K562 (cell line): ENCODE data around the gene RPLP2. TPM values are rescaled to one million over a fixed set of nuclear protein-coding genes. Genes with fewer than 3 reads are reported as not detected.

ENCODE experiments used
- ATAC-seq: fragments of 200-7000 bp; cut with Tn5 transposase; 3 replicates; pipeline ENCODE4 v1.9.1; 2020; ENCODE audit warnings: moderate library complexity
- BruUV-seq: library from RNA; stranded (reverse); fragments of 400-500 nt; replicated peaks from 2 replicates; lab custom pipeline; 2021; lab: Mats Ljungman, UMichigan
- CTCF ChIA-PET: fragments of 300-600 bp; formaldehyde crosslinking; extraction: SDS; loops from one replicate; lab custom pipeline; 2021; ENCODE audit warnings: low intra/inter-chr PET ratio; lab: Yijun Ruan, JAX
- POLR2A ChIA-PET: fragments of 300-600, 350-650 bp; sonication (Branson Sonifier 250); formaldehyde crosslinking; extraction: SDS; loops from one replicate; lab custom pipeline; 2021; ENCODE audit warnings: antibody characterized with exemption, inconsistent platforms; lab: Yijun Ruan, JAX
- DNase-seq, 4 experiments: peaks; one replicate each; pipeline versions ENCODE4 v3.0.0 to v3.0.0-alpha.2; 2011 to 2018; ENCODE audit warnings: low spot score in 3 of 4, mixed read lengths in 3 of 4; ENCODE audit errors: extremely low read depth in 1 of 4
- FAIRE-seq: peaks from 2 replicates; lab custom pipeline; 2011; peaks lifted over from hg19 to GRCh38; lab: Jason Lieb, UNC
- H2AFZ ChIP-seq: 2 replicates; pipeline ENCODE4 v1.6.0; 2011; ENCODE audit warnings: low read depth, low read length, control low read depth, inconsistent platforms
- H3K27ac ChIP-seq: fragments of 200-600 bp; 3 replicates; pipeline ENCODE4 v1.8.0; 2011; ENCODE audit warnings: low read depth, mild to moderate bottlenecking, control low read depth, inconsistent platforms, low read length, moderate library complexity, mixed read lengths; ENCODE audit errors: extremely low read depth
- H3K27me3 ChIP-seq, 2 experiments: fragments of 300-600 bp in 1 of 2; 2 replicates in 1 of 2; 3 replicates in 1 of 2; pipeline versions ENCODE4 v1.6.0 to v1.8.0; 2011; ENCODE audit warnings: inconsistent platforms in 2 of 2, low read length in 2 of 2, mild to moderate bottlenecking in 1 of 2, mixed read lengths in 1 of 2, moderate library complexity in 1 of 2; ENCODE audit not compliant: control insufficient read depth in 2 of 2, insufficient read depth in 2 of 2
- H3K36me3 ChIP-seq: fragments of 300-600 bp; 3 replicates; pipeline ENCODE4 v1.8.0; 2011; ENCODE audit warnings: mild to moderate bottlenecking, low read length, inconsistent platforms; ENCODE audit not compliant: control insufficient read depth, insufficient read depth
- H3K4me1 ChIP-seq, 2 experiments: fragments of 200-600 bp in 1 of 2; replicated peaks in 1 of 2; 2 replicates in 1 of 2; 3 replicates in 1 of 2; pipeline versions ENCODE4 v1.5.1 to v1.8.0; 2011; ENCODE audit warnings: inconsistent platforms in 2 of 2, low read length in 2 of 2, mild to moderate bottlenecking in 1 of 2, mixed read lengths in 1 of 2, moderate library complexity in 1 of 2; ENCODE audit not compliant: control insufficient read depth in 2 of 2, insufficient read depth in 2 of 2
- H3K4me2 ChIP-seq: 2 replicates; pipeline ENCODE4 v1.6.1; 2011; ENCODE audit warnings: low read length, control low read depth, inconsistent platforms, mixed read lengths; ENCODE audit not compliant: insufficient read depth
- H3K4me3 ChIP-seq: fragments of 200-600 bp; sonication (generic), shearing (Covaris generic); 2 replicates; pipeline ENCODE4 v1.5.1; 2016; ENCODE audit warnings: control low read depth, inconsistent platforms
- H3K79me2 ChIP-seq: fragments of 200-600 bp; 3 replicates; pipeline ENCODE4 v1.8.0; 2011; ENCODE audit warnings: low read length, inconsistent platforms; ENCODE audit not compliant: control insufficient read depth, insufficient read depth
- H3K9ac ChIP-seq, 2 experiments: 2 replicates each; pipeline versions ENCODE4 v1.6.0 to v1.6.1; 2011; ENCODE audit warnings: low read depth in 2 of 2, low read length in 2 of 2, control low read depth in 1 of 2, inconsistent platforms in 1 of 2, mild to moderate bottlenecking in 1 of 2, mixed read lengths in 1 of 2; ENCODE audit not compliant: insufficient read depth in 1 of 2
- H3K9me1 ChIP-seq: one replicate; pipeline ENCODE4 v1.6.0; 2011; ENCODE audit warnings: inconsistent platforms, mild to moderate bottlenecking, low read length, moderate library complexity; ENCODE audit not compliant: control insufficient read depth, insufficient read depth
- H3K9me3 ChIP-seq: replicated peaks from 2 replicates; pipeline ENCODE4 v1.5.1; 2011; ENCODE audit warnings: low read depth, low read length, inconsistent platforms; ENCODE audit not compliant: control insufficient read depth, insufficient read depth
- H4K20me1 ChIP-seq: replicated peaks from 2 replicates; pipeline ENCODE4 v1.6.1; 2011; ENCODE audit warnings: low read length, inconsistent platforms, mixed read lengths; ENCODE audit not compliant: control insufficient read depth, insufficient read depth
- CHD2 ChIP-seq: IDR thresholded peaks from 2 replicates; pipeline ENCODE4 v1.6.1; 2011; ENCODE audit warnings: low read depth, low read length
- DPF2 ChIP-seq: fragments of 450-650 bp; IDR thresholded peaks from 2 replicates; pipeline ENCODE4 v1.6.1; 2016
- HDGF ChIP-seq: fragments of 450-650 bp; IDR thresholded peaks from 2 replicates; pipeline ENCODE4 v1.6.1; 2016
- HMG20A ChIP-seq: fragments of 450-650 bp; formaldehyde crosslinking; conservative IDR thresholded peaks from 2 replicates; pipeline ENCODE4 v1.4.0; 2020; ENCODE audit warnings: mild to moderate bottlenecking, mixed read lengths
- KLF16 ChIP-seq: IDR thresholded peaks from 2 replicates; pipeline ENCODE4 v1.6.1; 2016; ENCODE audit warnings: antibody characterized with exemption
- POLR2G ChIP-seq: fragments of 200-400 bp; formaldehyde crosslinking; IDR thresholded peaks from 2 replicates; pipeline ENCODE4 v1.6.1; 2017; ENCODE audit warnings: low read depth, mild to moderate bottlenecking, antibody characterized with exemption, low read length, moderate library complexity
- PRDM10 ChIP-seq: fragments of 450-650 bp; IDR thresholded peaks from 2 replicates; pipeline ENCODE4 v1.6.1; 2018; ENCODE audit not compliant: partially characterized antibody
- ZFP36 ChIP-seq: fragments of 150-350 bp; IDR thresholded peaks from 2 replicates; pipeline ENCODE4 v1.6.1; 2018; ENCODE audit warnings: low read length, low read depth; ENCODE audit not compliant: partially characterized antibody
- ZNF121 ChIP-seq: sonication (generic); formaldehyde crosslinking; conservative IDR thresholded peaks from 2 replicates; pipeline ENCODE4 v1.8.0; 2022; ENCODE audit warnings: missing genetic modification reagents
- ZNF217 ChIP-seq: sonication (generic); formaldehyde crosslinking; IDR thresholded peaks from 2 replicates; pipeline ENCODE4 v1.8.0; 2022; ENCODE audit warnings: mild to moderate bottlenecking, missing genetic modification reagents
- WGBS: fragments of 100-300 bp; shearing (Covaris generic); methylation state at CpG from one replicate; pipeline ENCODE4 v1.1.6; 2016; ENCODE audit warnings: low coverage, mixed read lengths; ENCODE audit not compliant: insufficient coverage; ENCODE audit errors: missing lambda C conversion rate; 5-methylcytosine and 5-hydroxymethylcytosine counted together
- in situ Hi-C: fragments of 300-500 bp; cut with MboI; formaldehyde crosslinking; loops from 4 replicates; pipeline ENCODE4 v1.15.0; 2018; ENCODE audit warnings: inconsistent platforms, mixed read lengths
- intact Hi-C: fragments of 100-400 bp; cut with micrococcal nuclease; formaldehyde crosslinking; loops from 2 replicates; pipeline ENCODE4 v1.14.2; 2022
- polyA plus RNA-seq, 8 experiments: library from polyadenylated mRNA; depleted of rRNA in 4 of 8; stranded (reverse) in 5 of 8; unstranded in 3 of 8; fragments of >200 nt; fragmentation: Nextera tagmentation in 2 of 8; fragmentation: Illumina TruSeq in 1 of 8; extraction: Ambion mirVana in 2 of 8; extraction: Trizol in 1 of 8; gene quantifications; 2 replicates each; pipeline versions ENCODE4 v1.2.1 to v1.2.3, GENCODE V29; 2011 to 2014; ENCODE audit warnings: inconsistent platforms in 1 of 8, missing spikeins in 1 of 8
- total RNA-seq, 7 experiments: library from RNA; depleted of rRNA in 6 of 7; stranded (reverse); fragments of >200 nt in 6 of 7; fragmentation: Illumina TruSeq in 2 of 7; extraction: Trizol in 2 of 7; gene quantifications; 2 replicates each; pipeline versions ENCODE4 v1.2.1 to v1.2.3, GENCODE V29; 2011 to 2021; ENCODE audit warnings: low replicate concordance in 1 of 7
- TF ChIP-seq, protein P1 (sequence below): IDR thresholded peaks from 2 replicates; pipeline ENCODE4 v1.6.1; 2016; ENCODE audit warnings: missing genetic modification characterization, missing compliant biosample characterization
- TF ChIP-seq, protein P2 (sequence below): sonication (generic); formaldehyde crosslinking; IDR thresholded peaks from 2 replicates; pipeline ENCODE4 v1.8.1; 2023; ENCODE audit warnings: mild to moderate bottlenecking, missing genetic modification reagents

Gene RPLP2
- total and polyA plus RNA-seq, 9 of the 15 experiments (the other 6 are each of a cell fraction or from before 2014, with no cell fraction given): 528 to 3,807 (median 1,633) TPM

- peak; percentile 2 for TF ChIP-seq PRDM10
Measured at GRCh38 chr11:833849-834311, 24.1 kb downstream of the RPLP2 start (continued).

- Histone ChIP-seq H3K4me3 (peak overlapping the region; percentile 87; the same call in 1 of the 2 replicates), H3K27me3 (no peaks in the 10 kb centered on the region), H4K20me1 (peaks cover 7% of the 10 kb centered on the region), H3K4me1 (peaks cover 21 to 90% of the 10 kb centered on the region in 2 experiments; a peak in 4 of 5 replicates), H3K9ac (peak overlapping the region in 1 of 2 experiments; percentile 88; a peak in 2 of 4 replicates), H2AFZ (no peak overlapping the region), H3K36me3 (peaks cover 49% of the 10 kb centered on the region; the same call in 2 of the 3 replicates), H3K27ac (peak overlapping the region; percentile 56; the same call in 1 of the 3 replicates), H3K9me3 (no peaks in the 10 kb centered on the region), H3K9me1 (peaks cover 2% of the 10 kb centered on the region), H3K79me2 (peaks cover 57% of the 10 kb centered on the region), H3K4me2 (peak overlapping the region; percentile 85)
- 75% methylated on average over 25 of the region's 31 CpGs for WGBS
- BruUV-seq: TSS peak; percentile 64
- in situ Hi-C loops (no loop called here), intact Hi-C loops (no loop called here)
- ChIA-PET POLR2A (interaction anchor here (0.7 to 2.2 kb wide), 8 partner anchors 8 to 80 kb away, joined by 3 to 20 read pairs (median 3); partner anchors contain the start of genes PNPLA2, POLR2L and TSPAN4), CTCF (no interaction called here)
- no peak for ATAC-seq
- DNase-seq: no peak
- FAIRE-seq: no peak
- TF ChIP-seq CHD2: no peak
- TF ChIP-seq KLF16: no peak
- TF ChIP-seq, protein P1, sequence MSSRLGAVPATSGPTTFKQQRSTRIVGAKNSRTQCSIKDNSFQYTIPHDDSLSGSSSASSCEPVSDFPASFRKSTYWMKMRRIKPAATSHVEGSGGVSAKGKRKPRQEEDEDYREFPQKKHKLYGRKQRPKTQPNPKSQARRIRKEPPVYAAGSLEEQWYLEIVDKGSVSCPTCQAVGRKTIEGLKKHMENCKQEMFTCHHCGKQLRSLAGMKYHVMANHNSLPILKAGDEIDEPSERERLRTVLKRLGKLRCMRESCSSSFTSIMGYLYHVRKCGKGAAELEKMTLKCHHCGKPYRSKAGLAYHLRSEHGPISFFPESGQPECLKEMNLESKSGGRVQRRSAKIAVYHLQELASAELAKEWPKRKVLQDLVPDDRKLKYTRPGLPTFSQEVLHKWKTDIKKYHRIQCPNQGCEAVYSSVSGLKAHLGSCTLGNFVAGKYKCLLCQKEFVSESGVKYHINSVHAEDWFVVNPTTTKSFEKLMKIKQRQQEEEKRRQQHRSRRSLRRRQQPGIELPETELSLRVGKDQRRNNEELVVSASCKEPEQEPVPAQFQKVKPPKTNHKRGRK: no peak
- no peak for TF ChIP-seq HMG20A (CRISPR knock-in tag)
- no peak for TF ChIP-seq ZNF217
- TF ChIP-seq DPF2: 0 out of 2 replicates have a peak, but pooled peaks have one; percentile 4
- TF ChIP-seq ZNF121 (CRISPR knock-in tag): peak; percentile 55
- TF ChIP-seq POLR2G: peak; percentile 71
- no peak for TF ChIP-seq ZFP36
- TF ChIP-seq, protein P2, sequence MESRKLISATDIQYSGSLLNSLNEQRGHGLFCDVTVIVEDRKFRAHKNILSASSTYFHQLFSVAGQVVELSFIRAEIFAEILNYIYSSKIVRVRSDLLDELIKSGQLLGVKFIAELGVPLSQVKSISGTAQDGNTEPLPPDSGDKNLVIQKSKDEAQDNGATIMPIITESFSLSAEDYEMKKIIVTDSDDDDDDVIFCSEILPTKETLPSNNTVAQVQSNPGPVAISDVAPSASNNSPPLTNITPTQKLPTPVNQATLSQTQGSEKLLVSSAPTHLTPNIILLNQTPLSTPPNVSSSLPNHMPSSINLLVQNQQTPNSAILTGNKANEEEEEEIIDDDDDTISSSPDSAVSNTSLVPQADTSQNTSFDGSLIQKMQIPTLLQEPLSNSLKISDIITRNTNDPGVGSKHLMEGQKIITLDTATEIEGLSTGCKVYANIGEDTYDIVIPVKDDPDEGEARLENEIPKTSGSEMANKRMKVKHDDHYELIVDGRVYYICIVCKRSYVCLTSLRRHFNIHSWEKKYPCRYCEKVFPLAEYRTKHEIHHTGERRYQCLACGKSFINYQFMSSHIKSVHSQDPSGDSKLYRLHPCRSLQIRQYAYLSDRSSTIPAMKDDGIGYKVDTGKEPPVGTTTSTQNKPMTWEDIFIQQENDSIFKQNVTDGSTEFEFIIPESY (CRISPR knock-in tag): peak; percentile 92
- TF ChIP-seq HDGF: 0 out of 2 replicates have a peak, but pooled peaks have one; percentile 4
Measured at GRCh38 chr11:834371-835316, 24.9 kb downstream of the RPLP2 start.
